COR-L47 (cell line): ENCODE data around the gene ADPRHL1.
A peak's percentile ranks its signal among the peaks of the same experiment; 100 is the strongest.
"Not testable (repeated sequence)": the region's sequence is repeated elsewhere in the genome, so short reads cannot be mapped to it uniquely, and the experiment has no call there.

Experiments used
- DNase-seq: peaks from one replicate; lab custom pipeline; 2025; lab: John Stamatoyannopoulos, UW

ADPRHL1 gene

DNA sequence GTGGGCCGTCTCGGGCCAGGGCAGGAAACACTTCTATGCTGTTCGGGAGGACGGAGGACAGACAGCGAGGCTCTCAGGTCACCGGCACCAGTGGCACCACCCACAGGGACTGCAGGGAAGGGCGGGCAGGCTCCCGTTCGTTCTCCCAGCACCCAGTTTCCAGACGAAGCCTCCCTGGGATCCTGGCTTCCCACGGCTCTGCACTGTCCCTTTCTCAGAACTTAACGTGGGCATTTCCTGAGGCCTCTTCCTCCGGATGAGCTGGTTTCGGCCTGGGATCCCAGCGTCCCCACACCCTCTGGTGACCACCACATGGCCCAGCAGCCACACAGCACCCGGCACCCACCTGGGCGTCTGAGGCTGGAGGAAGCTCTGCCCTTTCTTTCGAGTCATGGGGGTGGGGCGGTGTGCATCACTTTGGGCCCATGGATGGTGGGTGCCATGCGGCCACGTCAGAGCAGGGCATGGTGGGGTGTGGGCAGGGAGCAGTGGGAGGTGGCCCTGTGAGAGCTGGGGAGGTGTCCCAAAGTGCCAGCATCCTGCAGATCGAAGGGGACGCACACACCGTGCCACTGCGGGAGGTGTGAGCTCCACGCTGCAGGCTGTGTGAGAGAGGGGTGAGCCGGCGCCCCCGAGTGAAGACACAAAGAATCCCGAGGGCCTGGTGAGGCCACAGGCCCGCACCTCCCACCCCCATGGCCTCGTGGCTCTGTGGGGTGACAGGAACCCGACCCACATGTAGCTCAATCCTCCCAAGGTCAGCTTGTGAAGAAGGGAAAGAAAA is 50.6 kb downstream of the ADPRHL1 start:
- no peak for DNase-seq

DNA sequence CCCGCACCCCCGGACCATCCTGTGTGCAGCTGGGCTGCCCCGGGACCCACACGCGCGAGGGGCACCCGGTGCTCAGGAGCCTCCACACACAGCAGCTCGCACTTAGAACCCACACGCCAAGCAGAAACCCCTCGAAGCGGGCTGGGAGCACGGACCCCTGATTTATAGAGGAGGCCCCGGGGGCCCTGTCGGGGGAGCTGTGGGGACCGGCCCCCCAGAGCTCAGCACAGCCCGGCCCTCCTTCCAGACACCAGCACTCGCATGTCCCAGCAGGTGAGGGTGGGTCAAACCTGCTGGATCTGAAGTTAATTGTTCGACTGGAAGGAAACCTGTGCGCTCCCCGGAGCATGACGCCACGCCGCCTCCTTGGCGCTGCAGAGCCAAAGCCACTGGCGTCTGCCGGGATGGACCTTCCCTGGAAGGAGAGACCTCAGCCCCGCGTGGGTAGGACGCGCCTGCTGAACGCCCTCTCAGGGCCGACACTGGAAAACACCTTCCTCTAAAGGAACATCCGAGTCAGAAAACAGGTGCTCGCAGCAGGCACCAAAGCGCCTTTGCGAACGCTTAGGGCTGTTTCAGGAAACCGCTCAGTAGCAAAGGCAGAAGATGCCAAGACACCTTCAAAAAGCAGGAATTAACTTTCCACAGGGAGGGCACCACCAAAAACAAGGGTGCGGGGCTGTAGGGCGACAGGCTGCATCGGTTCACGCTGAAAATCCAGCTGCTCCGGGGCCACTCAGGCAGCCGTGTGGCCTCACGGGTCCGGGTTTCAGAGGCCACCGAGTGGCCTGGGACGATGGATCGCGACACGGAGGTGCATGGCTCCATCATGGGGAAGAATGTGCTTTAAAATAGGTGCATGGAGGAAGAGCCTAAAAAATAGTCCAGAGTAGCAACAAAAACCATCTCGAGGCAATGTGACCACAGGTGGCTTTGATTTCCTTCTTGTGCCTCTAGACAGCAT is 51.6 kb downstream of the ADPRHL1 start:
- no peak for DNase-seq

DNA sequence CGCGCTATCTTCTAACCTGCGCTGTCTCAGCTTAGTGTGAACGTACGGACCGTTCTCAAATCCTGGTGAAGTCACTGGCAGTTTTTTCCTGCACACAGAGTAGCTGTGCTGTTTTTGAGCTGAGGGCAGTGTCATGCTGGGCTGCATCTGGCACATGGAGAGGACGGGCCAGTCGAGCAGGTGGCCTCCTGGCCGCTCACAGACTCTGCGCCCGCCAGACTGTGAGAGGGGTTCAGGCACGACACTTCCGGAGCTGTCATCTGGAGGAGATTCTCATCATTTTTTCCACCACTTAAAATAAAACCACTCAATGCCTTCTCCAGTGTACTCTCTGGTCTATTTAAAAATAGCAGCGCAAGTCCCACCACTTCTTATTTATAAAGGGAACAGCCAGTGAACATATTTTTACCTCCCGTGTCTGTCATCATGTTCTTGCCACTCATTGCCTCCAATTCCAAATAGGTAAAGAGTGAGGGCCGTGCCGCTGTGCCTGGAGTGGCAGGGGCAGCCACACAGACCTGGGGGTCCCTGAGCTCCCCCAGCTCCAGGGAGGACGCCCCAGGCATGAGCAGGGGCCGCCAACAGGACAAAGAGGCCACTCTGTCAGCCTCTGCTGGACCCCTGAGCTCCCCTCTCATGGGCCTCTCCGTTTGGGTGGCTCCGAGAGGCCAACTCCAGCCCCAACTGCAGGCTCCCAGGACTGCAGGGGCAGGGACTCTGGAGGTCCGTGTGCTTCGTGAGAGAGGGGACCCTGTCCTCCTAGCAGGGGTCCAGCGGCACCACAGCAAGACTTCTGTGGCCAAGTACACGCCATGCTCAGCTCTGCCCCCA is 52.5 kb downstream of the ADPRHL1 start:
- DNase-seq = no peak

DNA sequence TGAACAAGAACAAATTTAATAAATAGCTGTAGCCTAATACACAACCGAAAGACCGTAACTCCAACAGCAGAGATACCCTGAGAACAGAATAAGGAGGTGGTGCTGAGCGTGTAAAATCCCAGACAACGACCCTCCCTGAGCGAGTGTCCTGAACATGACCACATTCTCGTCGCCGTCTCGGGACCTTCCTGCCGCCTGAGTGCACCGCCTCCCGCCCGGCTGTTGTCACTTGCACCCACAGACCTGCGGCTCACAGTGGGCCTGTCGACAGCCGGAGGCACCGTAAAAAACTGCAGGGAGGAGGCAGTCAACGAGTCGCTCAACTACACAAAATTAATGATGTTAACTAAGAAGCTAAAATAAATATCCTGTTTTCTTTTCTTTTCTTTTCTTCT is 53.5 kb downstream of the ADPRHL1 start:
- no peak for DNase-seq

DNA sequence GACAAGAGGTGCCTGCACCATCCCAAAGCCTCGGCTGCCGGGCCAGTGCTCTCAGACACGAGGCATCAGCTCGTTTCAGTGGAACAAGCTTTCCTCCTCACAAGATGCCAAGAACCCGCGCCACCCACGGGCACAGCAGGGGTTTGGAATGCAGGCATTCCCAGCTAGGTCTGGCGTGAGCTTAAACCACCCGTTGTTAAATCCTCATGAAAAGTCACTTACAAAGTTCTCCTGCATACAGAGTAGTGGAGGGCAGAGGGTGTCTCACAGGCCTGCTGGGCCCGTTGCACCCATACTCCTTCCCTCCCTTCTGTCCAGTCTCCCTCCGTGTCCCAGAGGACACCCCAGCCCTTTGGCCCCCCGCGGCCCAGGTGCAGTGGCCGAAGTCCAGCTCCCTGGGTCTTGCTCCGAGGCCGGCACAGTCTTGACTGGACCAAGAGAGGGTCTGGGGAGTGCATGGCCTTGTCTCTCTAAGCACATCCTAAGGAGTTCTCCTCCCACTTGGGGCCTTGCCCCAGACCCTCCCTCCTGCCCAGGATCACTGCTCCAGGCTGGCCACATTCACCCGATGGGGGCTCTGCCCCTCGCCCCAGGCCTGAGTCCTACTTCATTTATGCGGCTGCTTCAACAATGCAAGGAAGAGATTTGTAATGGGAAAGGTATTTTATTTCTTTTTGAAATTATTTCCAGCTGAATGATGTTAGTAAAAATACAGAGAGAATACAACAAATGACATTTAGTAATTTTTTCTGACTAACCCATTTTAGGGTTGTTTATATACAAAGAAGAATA is 54.1 kb downstream of the ADPRHL1 start:
- no peak for DNase-seq

DNA sequence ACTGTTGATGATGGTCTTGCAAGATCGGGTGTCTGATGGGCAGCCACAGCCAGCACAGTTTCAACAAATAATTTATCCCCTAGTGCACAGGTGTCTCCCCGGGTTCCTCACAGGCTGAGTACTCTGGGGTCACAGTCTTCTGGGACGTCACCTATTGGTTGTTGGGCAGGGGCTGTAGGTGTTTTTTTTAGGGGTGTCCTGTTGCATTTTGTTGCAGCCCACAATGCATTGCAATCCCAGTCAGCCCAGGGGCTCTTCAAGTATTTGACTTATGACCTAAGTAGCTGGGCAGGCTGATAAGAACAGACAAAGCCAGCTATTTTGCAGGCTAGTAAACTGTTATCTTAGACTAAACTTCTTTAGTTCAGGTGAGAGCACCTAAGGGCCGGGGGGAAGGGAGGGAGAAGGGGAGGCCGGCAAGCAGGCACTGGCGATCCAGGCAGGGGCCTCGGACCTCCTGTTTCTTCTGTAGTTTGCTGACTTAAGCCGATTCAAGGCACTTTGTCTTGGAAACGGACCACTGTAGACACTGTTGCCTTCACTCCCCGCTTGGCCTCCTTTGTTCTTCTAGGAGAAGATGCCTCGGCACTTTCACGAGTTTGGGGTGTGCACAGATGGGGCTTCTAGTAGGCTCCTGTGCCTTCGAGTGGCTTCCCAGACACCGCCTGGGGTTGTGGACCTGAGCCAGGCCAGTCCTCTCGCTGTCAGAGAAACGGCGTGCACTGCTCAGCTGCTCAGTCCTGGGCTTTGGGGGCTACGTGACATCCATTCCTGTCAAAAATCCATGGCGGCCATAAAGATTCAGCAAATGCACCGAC is 55.5 kb downstream of the ADPRHL1 start:
- DNase-seq = no peak

DNA sequence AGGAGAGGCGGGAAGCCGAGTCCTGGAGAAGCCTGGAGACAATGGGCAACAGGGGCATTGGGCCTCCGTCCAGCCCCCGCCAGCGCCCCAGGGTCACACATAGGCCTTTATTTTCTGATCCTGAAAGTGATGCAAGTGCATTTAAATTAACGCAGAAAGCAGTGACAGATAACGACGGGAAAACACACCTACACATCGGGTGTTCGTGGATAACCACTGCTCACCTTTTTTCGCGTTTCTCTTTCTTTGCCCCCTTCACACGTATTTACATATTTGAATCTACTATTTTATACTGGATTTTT is 59.0 kb downstream of the ADPRHL1 start:
- no peak for DNase-seq

DNA sequence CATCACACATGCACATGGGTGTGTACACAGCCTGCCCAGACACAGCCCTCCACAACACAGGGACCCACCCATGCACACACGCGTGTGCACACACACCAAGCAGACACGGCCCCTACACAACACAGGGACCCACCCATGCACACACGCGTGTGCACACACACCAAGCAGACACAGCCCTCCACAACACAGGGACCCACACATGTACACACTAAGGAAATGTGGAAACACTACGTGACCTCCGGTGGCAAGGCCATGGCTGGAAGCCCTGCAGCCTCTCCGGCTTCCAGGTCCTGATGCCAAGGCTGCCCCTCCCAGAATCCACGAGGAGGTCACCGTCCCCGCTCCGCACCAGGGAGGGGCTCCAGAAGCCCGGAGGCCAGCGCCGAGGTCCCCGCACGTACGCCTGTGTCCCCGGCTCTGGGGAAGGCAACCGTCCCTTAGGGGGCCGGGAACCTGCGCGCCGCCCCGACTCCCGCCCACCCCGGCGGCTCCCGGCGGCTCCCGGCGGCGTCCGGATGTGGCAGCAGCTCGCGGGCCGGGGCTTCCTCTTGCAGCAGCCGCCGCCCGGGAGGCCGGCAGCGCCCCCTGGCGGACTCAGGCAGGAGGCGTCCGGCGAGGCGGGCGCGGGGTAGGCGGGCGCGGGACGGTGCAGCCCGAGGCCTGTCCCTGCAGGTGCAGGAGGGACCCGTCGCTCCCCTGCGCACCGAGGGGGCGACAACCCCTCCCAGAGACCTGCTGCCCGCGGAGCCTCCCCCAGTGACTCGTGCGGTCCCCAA is 59.5 kb downstream of the ADPRHL1 start:
- peak; percentile 83 for DNase-seq

DNA sequence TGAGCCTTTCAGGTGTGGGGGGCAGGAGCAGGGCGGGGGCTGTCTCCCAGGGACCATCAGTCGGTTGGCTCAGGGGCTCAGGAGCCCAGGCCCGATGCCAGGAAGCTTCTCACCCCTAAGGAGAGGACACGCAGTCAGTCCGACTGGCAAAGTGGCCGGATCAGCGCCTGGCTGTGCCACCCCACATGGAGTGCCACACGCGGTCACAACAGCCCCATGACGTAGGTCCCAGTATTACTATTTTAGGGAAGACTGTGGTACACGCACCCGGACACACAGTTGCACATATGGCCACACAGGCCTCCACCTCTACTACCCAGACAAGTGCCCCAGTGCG is 60.1 kb downstream of the ADPRHL1 start:
- DNase-seq = no peak

DNA sequence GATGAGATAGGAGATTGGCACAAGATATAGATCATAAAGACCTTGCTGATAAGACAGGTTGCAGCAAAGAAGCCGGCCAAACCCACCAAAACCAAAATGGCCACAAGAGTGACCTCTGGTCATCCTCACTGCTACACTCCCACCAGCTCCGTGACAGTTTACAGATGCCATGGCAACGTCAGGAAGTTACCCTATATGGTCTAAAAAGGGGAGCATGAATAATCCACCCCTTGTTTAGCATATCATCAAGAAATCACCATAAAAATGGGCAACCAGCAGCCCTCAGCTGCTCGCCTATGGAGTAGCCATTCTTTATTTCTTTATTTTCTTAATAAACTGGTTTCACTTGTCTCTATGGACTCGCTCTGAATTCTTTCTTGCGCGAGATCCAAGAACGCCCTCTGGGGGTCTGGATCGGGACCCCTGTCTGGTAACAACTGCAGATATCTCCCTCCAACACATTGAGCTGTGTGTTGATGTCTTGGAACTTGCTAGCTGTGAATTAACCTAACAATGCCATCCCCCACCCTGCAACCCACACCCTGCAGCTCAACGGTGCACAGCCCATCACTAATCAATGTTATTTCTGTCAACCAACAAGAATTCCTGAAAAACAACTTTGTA is 62.3 kb downstream of the ADPRHL1 start:
- DNase-seq = no peak

DNA sequence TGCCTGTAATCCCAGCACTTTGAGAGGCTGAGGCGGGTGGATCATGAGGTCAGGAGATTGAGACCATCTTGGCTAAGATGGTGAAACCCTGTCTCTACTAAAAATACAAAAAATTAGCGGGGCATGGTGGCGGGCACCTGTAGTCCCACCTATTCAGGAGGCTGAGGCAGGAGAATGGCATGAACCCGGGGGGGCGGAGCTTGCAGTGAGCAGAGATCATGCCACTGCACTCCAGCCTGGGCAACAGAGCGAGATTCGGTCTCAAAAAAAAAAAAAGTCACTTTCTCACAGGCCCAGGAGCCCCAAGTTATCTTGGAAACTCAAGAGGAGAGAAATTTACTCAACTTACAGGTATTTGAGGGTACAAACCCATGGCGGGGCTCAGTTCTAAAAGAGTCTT is 63.7 kb downstream of the ADPRHL1 start:
- DNase-seq = not testable (repeated sequence)

DNA sequence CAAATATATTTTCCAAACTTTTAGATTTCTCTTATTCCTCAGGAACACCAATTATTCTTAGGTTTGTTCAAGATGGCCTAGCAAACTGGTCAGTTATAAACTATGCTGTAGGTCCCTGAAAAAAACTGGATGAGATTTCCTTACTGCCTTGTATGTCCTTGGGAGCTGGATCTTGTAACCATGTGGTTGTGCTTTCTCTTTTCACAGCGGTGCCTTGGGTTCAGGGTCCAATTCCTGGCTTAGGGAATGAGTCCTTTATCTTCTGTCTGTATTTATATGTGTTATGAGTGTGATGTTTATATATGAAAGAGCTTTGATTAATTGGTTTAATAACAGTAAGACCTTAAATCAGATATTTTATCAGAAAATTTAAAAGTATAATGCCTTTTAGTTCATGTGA is 65.9 kb downstream of the ADPRHL1 start:
- DNase-seq = no peak

DNA sequence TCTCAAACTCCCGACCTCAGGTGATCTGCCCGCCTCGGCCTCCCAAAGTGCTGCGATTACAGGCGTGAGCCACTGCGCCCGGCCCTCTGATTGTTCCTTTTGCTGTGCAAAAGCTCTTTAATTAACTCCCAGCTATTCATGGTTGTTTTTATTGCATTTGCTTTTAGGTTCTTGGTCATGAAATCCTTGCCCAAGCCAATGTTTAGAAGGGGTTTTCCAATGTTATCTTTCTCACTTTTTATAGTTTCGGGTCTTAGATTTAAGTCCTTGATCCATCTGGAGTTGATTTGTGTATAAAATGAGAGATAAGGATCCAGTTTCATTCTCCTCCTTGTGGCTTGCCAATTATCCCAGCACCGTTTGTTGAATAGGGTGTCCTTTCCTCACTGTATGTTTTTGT is 70.2 kb downstream of the ADPRHL1 start:
- DNase-seq = no peak

DNA sequence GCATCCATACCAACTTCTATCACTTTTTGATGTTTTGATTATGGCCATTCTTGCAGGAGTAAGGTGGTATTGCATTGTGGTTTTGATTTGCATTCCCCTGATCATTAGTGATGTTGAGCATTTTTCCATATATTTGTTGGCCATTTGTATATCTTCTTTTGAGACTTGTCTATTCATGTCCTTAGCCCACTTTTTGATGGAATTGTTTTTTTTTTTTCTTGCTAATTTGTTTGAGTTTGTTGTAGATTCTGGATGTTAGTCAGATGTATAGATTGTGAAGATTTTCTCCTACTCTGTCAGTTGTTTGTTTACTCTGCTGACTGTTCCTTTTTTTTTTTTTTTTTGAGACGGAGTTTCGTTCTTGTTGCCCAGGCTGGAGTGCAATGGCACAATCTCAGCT is 70.7 kb downstream of the ADPRHL1 start:
- not testable (repeated sequence) for DNase-seq

DNA sequence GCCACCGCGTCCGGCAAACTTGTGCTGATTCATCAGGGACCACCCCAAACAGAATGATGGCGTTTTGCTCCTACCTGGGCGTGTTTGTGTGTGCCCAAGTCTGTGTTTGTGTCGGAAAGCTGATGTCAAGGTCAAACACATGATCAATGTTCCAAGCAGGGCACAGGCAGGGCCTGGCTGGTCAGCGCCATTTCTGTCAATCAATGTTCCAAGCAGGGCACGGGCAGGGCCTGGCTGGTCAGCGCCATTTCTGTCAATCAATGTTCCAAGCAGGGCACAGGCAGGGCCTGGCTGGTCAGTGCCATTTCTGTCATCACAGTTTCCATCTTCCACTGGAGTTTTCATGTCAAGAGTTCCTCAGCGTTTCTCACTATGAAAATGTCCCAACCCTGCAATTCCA is 74.5 kb downstream of the ADPRHL1 start:
- no peak for DNase-seq

DNA sequence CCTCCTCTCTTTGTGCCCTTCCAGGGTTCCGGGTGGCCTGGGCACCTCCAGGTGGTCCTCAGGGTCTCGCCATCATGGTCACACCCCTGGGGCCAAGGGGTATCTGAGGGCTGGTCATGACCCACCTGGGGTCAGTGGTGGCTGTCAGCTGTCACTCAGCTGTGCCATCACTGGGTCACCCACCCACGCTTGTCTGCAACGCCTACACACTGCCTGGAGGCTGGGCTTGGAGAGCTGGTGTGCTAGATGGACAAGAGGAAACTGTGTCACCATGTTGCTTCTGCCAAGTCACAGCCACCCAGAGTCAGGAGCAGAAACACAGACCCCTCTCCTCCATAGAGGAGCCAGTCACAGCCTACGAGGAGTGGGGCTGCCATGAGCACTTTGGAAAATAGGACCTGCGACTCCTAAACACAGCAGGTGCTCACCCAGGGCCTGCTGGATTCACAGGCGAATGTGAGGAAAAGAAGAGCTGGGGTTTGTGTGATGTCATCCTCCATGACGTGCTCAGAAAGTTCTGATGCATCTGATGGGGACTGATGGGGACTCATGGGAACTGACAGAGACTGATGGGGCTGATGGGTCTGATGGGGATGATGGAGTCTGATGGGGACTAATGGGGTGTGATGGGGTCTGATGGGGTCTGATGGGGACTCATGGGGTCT is 78.6 kb downstream of the ADPRHL1 start:
- DNase-seq = no peak

DNA sequence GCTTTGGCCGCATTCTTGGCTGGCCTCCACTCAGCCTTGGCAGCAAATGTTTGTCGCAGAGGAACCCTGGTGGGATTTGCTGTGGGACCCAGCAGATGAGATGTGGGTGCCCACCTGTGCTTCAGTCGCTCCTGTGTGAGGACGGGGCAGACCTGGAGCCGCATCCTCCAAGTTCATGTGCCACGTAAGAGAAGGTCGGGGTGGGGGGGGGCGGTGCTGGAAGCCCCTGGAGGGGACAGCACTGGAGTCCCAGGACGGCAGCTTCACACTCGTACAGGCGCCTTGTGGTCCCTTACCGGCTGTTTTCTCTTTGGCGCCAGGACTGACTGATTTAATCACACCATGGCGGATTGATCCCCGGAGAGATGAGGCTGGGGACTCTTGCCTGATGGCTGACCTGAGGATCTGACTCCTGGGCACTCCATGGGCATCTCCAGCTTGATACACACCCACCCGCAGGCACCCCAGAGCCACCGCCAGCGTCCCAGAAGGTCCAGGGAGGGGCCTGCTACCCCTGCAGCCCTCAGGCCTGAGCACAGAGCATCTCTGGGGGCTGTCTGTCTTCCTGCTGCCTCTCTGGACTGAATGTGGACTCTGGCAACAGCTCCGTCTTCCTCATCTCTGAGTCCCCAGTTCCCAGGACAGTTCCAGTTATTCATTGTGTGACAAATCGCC is 79.3 kb downstream of the ADPRHL1 start:
- no peak for DNase-seq

DNA sequence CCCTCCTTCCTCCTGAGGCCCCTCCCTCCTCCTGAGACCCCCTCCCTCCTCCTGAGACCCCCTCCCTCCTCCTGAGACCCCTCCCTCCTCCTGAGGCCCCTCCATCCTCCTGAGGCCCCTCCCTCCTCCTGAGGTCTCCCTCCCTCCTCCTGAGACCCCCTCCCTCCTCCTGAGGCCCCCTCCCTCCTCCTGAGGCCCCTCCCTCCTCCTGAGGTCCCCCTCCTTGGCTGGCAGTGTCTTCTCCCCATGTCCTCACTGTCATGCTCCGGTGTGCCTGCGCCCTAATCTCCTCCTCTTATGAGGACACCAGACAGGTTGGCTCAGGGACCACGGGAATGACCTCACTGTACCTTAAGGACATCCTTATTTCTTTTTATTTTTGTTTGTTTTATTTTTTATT is 81.6 kb downstream of the ADPRHL1 start:
- not testable (repeated sequence) for DNase-seq

DNA sequence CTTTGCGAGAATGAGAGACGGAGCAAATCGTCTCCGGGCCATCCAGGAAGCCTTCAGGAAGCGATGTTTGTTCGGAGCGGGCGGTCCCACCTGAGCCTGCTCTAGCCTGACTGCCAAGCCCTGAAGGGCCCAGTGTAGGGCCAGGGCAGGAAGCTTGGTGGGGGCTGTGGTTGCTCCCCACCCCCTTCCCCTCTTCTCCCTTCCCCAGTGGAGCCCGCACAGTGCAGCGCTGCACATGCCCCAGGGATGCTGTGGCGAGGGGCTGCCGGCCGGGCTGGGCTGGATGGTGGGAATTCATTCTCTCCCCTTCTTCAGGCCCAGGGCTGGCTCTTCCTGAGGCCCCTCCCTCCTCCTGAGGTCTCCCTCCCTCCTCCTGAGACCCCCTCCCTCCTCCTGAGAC is 82.2 kb downstream of the ADPRHL1 start:
- DNase-seq = no peak
